Mucosa of descending colon (tissue), 3 donors: Measurements from ENCODE around the gene WNT5A. TPM values are rescaled to one million over a fixed set of nuclear protein-coding genes. Genes with fewer than 3 reads are reported as not detected.

Experiments used
- ATAC-seq: fragments of 200-7000 bp; cut with Tn5 transposase; one replicate; pipeline ENCODE4 v1.9.1; 2020; ENCODE audit warnings: mild to moderate bottlenecking, moderate library complexity
- DNase-seq, 3 donors: peaks; one replicate each; pipeline ENCODE4 v3.0.0-alpha.2; 2020
- H3K36me3 ChIP-seq: fragments of 200-600 bp; one replicate; pipeline ENCODE4 v1.8.0; 2021; ENCODE audit warnings: low read depth, mild to moderate bottlenecking
- H3K4me1 ChIP-seq: fragments of 200-600 bp; one replicate; pipeline ENCODE4 v1.8.0; 2021; ENCODE audit warnings: low read depth, mild to moderate bottlenecking
- H3K4me3 ChIP-seq: fragments of 200-600 bp; one replicate; pipeline ENCODE4 v1.8.0; 2021; ENCODE audit warnings: mild to moderate bottlenecking
- H3K9me3 ChIP-seq: fragments of 200-600 bp; one replicate; pipeline ENCODE4 v1.8.0; 2021; ENCODE audit warnings: mild to moderate bottlenecking
- CTCF ChIP-seq: fragments of 200-600 bp; IDR thresholded peaks from one replicate; pipeline ENCODE4 v1.8.0; 2022; ENCODE audit warnings: antibody characterized with exemption, mild to moderate bottlenecking
- intact Hi-C, 2 donors: fragments of 100-400 bp; cut with DNase I in 1 of 2; cut with micrococcal nuclease in 1 of 2; formaldehyde crosslinking; loops; one replicate each; pipeline versions ENCODE4 v1.11.0 to v1.11.1; 2022; cut with DNase I, micrococcal nuclease
- long read RNA-seq, 2 donors: library from polyadenylated mRNA; unstranded; transcript quantifications; one replicate each; pipeline ENCODE4 v2.0.0, GENCODE V29; 2019 to 2021
- total RNA-seq, 3 donors: library from RNA; stranded (reverse); fragmentation: NEBNext Ultra II Directional in 2 of 3; extraction: Animal tissue kit (Norgen Biotek cat#: 25700) in 2 of 3; gene quantifications; one replicate each; pipeline versions ENCODE4 v1.2.1 to v1.2.4, GENCODE V29; 2021 to 2023
- donor health status: DM: no; HTN: no; CAD: no; lungs with moderate emphysema.
- donor health status: DM: no; HTN: no; CAD: no.
- donor health status: DM: no; HTN: yes; CAD: no.

Gene WNT5A
- total RNA-seq = 1 to 10 TPM; 3.6 to 5.9 (median 5.2) TPM
- long read RNA-seq, donor 1, full-length matches to known transcripts = 1 of 4 reads
- long read RNA-seq, donor 1, partial matches to known transcripts = 0 of 4 reads
- long read RNA-seq, donor 1, other reads (novel, unspliced or antisense) = 3 of 4 reads
- long read RNA-seq, donor 2, partial matches to known transcripts = 1 of 1 reads
- long read RNA-seq, donor 2, other reads (novel, unspliced or antisense) = 0 of 1 reads

GRCh38 chr3:55486857-55487380 lies at the start of gene WNT5A:
WNT5A (minus strand) TSS chr3:55487306; CDS start chr3:55486985, 321 bp downstream.
- Histone ChIP-seq H3K4me3 (peak within 1 kb of the TSS; percentile 30), H3K4me1 (peaks cover 52% of the 10 kb centered on the region), H3K36me3 (no peaks in the 10 kb centered on the region), H3K9me3 (no peaks in the 10 kb centered on the region)
- no peak for TF ChIP-seq CTCF
- intact Hi-C loops = loop anchor here in 1 of 2 donors (5.0 to 10.0 kb wide), 2 partner anchors 235 to 768 kb away; no protein-coding TSS in a partner anchor
- ATAC-seq (peak; percentile 3), DNase-seq (peak; percentile 23 to 54 (median 53))

GRCh38 chr3:55534876-55535275 lies 47.8 kb upstream of the WNT5A start:
- ATAC-seq (no peak), DNase-seq (no peak)
- no peaks in the 10 kb centered on the region for H3K4me1 ChIP-seq
- H3K4me3 ChIP-seq = no peak overlapping the region
- intact Hi-C loops = no loop called here
- no peaks in the 10 kb centered on the region for H3K9me3 ChIP-seq
- no peaks in the 10 kb centered on the region for H3K36me3 ChIP-seq
- no peak for TF ChIP-seq CTCF

GRCh38 chr3:55532806-55533205 lies 45.7 kb upstream of the WNT5A start:
- no peaks in the 10 kb centered on the region for H3K9me3 ChIP-seq
- DNase-seq (no peak), ATAC-seq (no peak)
- no peak overlapping the region for H3K4me3 ChIP-seq
- no peaks in the 10 kb centered on the region for H3K4me1 ChIP-seq
- no peak for TF ChIP-seq CTCF
- H3K36me3 ChIP-seq = no peaks in the 10 kb centered on the region
- intact Hi-C loops = no loop called here

- H3K9me3 ChIP-seq = no peaks in the 10 kb centered on the region
- H3K4me3 ChIP-seq = no peak overlapping the region
- TF ChIP-seq CTCF = no peak
- ATAC-seq = no peak
- no peak for DNase-seq
- intact Hi-C loops = no loop called here
- no peaks in the 10 kb centered on the region for H3K36me3 ChIP-seq
- no peaks in the 10 kb centered on the region for H3K4me1 ChIP-seq
Measured at GRCh38 chr3:55531321-55531720, 44.2 kb upstream of the WNT5A start.

- Histone ChIP-seq H3K4me3 (no peak overlapping the region), H3K4me1 (no peaks in the 10 kb centered on the region), H3K36me3 (no peaks in the 10 kb centered on the region), H3K9me3 (no peaks in the 10 kb centered on the region)
- TF ChIP-seq CTCF = no peak
- DNase-seq (no peak), ATAC-seq (peak; percentile 47)
- intact Hi-C loops = no loop called here
Measured at GRCh38 chr3:55527361-55527760, 40.3 kb upstream of the WNT5A start.
